ENCODE measurements around the gene CYBA. TPM values are rescaled to one million over a fixed set of nuclear protein-coding genes. Genes with fewer than 3 reads are reported as not detected.

The CYBA gene
- total and polyA plus RNA-seq, 9 of the 15 experiments (the other 6 are each of a cell fraction or from before 2014, with no cell fraction given), result 0.34 to 683 (median 93.0) TPM

DNA sequence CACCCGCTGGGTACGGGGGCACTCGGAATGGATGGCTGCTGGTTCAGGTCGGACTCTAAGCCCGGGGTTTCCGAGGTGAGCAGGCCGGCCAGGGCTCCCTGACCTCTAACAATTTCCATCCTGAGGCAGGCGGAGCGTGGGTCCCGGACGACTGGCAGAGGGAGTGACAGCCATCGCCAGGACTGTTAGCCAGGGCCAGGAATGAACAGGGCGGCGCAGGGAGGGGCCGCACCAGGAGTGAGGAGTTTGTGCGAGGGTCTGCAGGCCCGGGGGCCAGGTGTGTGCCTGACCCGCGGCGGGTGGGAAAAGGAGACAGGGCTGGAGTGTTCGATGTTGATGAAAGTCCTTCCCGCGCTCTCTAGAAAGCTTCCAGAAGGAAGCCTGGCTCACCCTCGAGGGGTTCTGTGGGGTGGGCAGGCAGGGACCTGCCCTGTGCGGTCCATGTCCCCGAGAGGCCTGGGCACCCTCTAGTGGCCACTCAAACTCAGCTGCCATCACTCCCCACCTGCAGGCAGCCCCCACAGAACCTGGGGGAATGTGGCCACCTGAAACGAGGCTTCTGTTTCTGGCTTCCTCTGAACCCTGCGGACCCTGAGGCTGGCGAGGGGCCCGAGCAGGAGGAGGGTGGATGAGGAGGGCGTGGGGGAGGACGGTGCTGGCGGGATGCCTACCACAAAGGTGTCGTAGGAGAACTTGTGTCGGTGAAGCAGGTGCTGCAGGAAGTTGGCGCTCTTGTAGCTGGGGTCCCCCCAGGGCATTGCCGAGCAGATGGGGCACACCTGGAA lies 47.2 kb upstream of the CYBA start:
- H3K9ac ChIP-seq (ENCODE audit: insufficient read depth in 1 of 2, low read depth in 2 of 2, low read length in 2 of 2), result no peak overlapping the region; a peak in 1 of 4 replicates
- peaks cover 10 to 85% of the 10 kb centered on the region in 2 experiments for H3K4me1 ChIP-seq (replicated peaks in 1 of 2; ENCODE audit: control insufficient read depth in 2 of 2, insufficient read depth in 2 of 2, low read length in 2 of 2)
- H3K4me2 ChIP-seq (ENCODE audit: insufficient read depth, low read length), result no peak overlapping the region
- ChIA-PET CTCF (ENCODE audit: low intra/inter-chr PET ratio) (interaction anchor here (0.8 to 1.3 kb wide), 2 partner anchors 25 to 88 kb away, joined by 3 read pairs; no protein-coding TSS in a partner anchor), POLR2A (interaction anchor here (0.9 kb wide), 1 partner anchor 9 kb away, joined by 3 read pairs; no protein-coding TSS in a partner anchor)
- no peaks in the 10 kb centered on the region for H3K9me1 ChIP-seq (ENCODE audit: control insufficient read depth, insufficient read depth, low read length)
- no peak overlapping the region for H3K27ac ChIP-seq (ENCODE audit: extremely low read depth, low read depth, low read length)
- no peak overlapping the region for H2AFZ ChIP-seq (ENCODE audit: low read depth, low read length)
- no peaks in the 10 kb centered on the region for H3K9me3 ChIP-seq (replicated peaks; ENCODE audit: control insufficient read depth, insufficient read depth, low read depth, low read length)
- DNase-seq (ENCODE audit: extremely low read depth in 1 of 4, low spot score in 3 of 4) (peak in 1 of 4 experiments; percentile 42), FAIRE-seq (peak; percentile 67), ATAC-seq (peak; percentile 53)
- 95% methylated on average over 37 of the region's 37 CpGs for WGBS (ENCODE audit: insufficient coverage, low coverage, missing lambda C conversion rate)
- no peaks in the 10 kb centered on the region; the same call in 1 of the 2 replicates for H4K20me1 ChIP-seq (replicated peaks; ENCODE audit: control insufficient read depth, insufficient read depth, low read length)
- BruUV-seq (replicated peaks), result no TSS peak
- peaks cover 69% of the 10 kb centered on the region; the same call in 1 of the 3 replicates for H3K36me3 ChIP-seq (ENCODE audit: control insufficient read depth, insufficient read depth, low read length)
- in situ Hi-C loops (cut with MboI), result no loop called here
- H3K79me2 ChIP-seq (ENCODE audit: control insufficient read depth, insufficient read depth, low read length), result peaks cover 19% of the 10 kb centered on the region
- intact Hi-C loops (cut with micrococcal nuclease), result no loop called here
- no peaks in the 10 kb centered on the region for H3K27me3 ChIP-seq (ENCODE audit: control insufficient read depth in 2 of 2, insufficient read depth in 2 of 2, low read length in 2 of 2)
- no peak overlapping the region for H3K4me3 ChIP-seq
- TF ChIP-seq ARID1B (IDR thresholded peaks at IDR 0.05) (no peak), RBFOX2 (IDR thresholded peaks at IDR 0.05; ENCODE audit: low read depth, low read length) (0 out of 2 replicates have a peak, but pooled peaks have one; percentile 6), SMC3 (conservative IDR thresholded peaks at IDR 0.05; ENCODE audit: insufficient read depth, low read depth, low read length) (0 out of 2 replicates have a peak, but pooled peaks have one; percentile 4), KDM5B (IDR thresholded peaks at IDR 0.05; ENCODE audit: insufficient replicate concordance, low read depth, low read length) (no peak), ATF1 (CRISPR knock-in tag; IDR thresholded peaks at IDR 0.05) (no peak), ATF1 (tag; IDR thresholded peaks at IDR 0.05) (no peak), U2AF1 (optimal IDR thresholded peaks at IDR 0.05; ENCODE audit: low read depth, low read length) (no peak), HNRNPLL (IDR thresholded peaks at IDR 0.05; ENCODE audit: low read depth, low read length, poor library complexity, severe bottlenecking) (no peak), NCOA2 (IDR thresholded peaks at IDR 0.05; ENCODE audit: partially characterized antibody in 2 of 2) (no peak), ZNF764 (CRISPR knock-in tag; IDR thresholded peaks at IDR 0.05; ENCODE audit: low read depth) (no peak), REST (IDR thresholded peaks at IDR 0.05; ENCODE audit: borderline replicate concordance) (peak; percentile 24; the same call in 1 of the 2 replicates), REST (CRISPR knock-in tag; IDR thresholded peaks at IDR 0.05; ENCODE audit: low read depth) (no peak), MECOM (CRISPR knock-in tag; IDR thresholded peaks at IDR 0.05) (no peak), ZNF830 (CRISPR knock-in tag; IDR thresholded peaks at IDR 0.05) (no peak)
